NCI-H526 (cell line): ENCODE measurements around the gene CWC25.
"Not testable (repeated sequence)": the region's sequence is repeated elsewhere in the genome, so short reads cannot be mapped to it uniquely, and the experiment has no call there.

Experiments
- DNase-seq, 2 experiments: peaks; one replicate each; lab custom pipeline; 2025; lab: John Stamatoyannopoulos, UW

The CWC25 gene

GRCh38 chr17:38853292-38854219, 28.4 kb upstream of the CWC25 start, which contains the start of gene RPL23:
TSS of gene RPL23 (minus strand) at chr17:38853721. CDS start at chr17:38853710, 11 bp downstream.
- DNase-seq = peak; percentile 95 to 98

DNA sequence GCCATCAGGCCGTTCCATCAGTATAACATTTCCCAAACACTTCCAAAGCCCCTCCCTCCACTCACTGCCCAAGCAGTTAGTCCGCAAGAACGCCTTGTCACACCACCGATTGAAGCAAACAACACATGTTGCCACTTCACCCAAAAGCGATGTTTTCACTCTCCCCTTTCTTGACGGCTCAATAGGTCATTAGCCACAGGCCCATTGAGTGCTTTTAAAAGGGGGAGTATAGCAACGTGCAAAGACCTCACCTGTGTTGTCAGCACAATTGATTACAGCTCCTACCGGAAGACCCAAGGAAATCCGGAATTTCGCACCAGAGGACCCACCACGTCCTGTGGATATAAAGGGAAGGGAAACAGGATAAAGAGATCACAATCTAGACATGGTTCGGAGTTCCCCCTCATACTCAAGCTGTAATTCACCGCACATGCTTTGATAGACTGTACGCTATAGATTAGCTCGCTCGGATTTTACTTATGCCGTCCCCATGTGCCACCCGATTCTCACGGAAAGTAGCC, 27.7 kb upstream of the CWC25 start:
- DNase-seq = no peak

- no peak for DNase-seq
Measured at GRCh38 chr17:38851434-38851833, 26.3 kb upstream of the CWC25 start.

DNA sequence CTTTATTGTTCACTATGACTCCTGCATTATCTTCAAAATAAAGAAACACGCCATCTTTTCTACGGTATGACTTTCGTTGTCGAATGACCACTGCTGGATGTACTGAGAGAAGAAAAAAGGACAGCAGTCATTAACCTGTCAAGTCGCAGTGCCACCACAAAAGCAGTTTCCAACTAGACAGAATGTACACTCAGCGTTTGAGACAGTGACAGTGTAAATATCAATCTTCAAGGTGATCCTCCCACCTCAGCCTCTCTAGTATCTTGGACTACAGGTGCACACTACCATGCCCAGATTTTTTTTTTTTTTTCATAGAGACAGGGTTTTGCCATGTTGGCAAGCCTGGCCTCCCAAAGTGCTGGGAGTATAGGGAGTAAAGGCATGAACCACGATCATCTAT, 25.3 kb upstream of the CWC25 start:
- DNase-seq = no peak

DNA sequence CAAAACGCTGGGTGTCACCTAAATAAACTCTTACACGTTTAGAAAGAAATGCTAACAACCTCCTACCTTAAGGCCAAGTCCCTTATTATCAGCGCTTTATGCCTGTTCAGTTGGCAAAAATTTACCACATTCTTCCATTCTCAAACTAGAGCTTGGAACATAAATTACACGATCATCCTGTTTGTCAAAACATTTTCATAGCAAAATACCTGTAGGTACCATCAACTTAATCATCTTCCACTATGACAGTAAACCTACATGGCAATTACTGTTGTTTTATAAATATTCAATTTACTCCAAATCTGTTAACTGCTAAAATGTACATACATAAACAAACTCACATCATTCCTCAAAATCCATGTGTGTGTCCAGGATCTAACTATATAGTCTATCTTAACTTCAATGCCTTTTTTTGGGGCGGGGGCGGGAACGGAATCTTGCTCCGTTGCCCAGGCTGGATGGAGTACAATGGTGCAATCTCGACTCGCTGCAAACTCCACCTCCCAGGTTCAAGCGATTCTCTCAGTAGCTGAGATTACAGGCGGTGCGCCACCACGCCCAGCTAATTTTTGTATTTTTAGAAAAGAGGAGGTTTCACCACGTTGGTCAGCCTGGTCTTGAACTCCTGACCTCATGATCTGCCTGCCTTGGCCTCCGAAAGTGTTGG, 24.0 kb upstream of the CWC25 start:
- no peak for DNase-seq

- DNase-seq = no peak
Measured at GRCh38 chr17:38848557-38848891, 23.4 kb upstream of the CWC25 start.

DNA sequence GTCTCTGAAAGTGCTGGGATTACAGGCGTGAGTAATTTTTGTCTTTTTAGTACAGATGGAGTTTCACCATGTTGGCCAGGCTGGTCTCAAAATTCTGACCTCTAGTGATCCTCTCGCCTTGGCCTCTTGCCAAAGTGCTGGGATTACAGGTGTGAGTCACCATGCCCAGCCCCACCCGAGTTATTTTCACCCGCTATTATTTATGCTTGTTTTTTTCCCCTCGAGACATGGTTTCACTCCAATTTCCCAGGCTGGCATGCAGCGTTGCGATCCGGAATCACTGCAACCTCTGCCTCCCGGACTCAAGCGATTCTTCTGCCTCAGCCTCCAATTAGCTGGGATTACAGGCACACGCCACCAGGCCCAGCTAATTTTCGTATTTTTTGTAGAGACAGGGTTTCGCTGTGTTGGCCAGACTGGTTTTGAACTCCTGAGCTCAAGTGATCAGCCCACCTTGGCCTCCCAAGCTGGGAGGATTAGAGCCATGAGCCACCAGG, 19.2 kb upstream of the CWC25 start:
- no peak for DNase-seq

DNA sequence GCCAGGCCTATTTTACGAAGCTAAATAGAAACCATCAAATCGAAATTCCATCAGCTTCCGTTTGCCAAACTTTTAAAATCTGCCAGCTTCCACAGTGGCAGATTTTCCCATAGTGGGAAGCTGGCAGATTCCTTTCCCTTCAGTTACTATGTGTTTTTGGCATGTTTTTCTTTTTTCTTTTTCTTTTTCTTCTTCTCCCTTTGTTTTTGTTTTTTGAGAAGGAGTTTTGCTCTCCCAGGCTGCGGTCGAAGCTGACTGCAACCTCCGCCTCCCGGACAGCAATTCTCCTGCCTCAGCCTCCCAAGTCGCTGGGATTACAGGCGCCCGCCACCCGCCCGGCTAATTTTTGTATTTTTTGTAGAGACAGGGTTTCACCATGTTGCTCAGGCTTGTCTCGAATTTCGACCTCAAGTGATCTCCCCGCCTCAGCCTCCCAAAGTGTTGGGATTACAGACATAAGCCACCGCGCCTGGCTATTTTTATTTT, 684 bp upstream of the CWC25 start:
- DNase-seq = no peak

GRCh38 chr17:38815576-38816193, 9.4 kb downstream of the CWC25 start:
- DNase-seq = no peak

- no peak for DNase-seq
Measured at GRCh38 chr17:38809828-38810227, 15.3 kb downstream of the CWC25 start.

DNA sequence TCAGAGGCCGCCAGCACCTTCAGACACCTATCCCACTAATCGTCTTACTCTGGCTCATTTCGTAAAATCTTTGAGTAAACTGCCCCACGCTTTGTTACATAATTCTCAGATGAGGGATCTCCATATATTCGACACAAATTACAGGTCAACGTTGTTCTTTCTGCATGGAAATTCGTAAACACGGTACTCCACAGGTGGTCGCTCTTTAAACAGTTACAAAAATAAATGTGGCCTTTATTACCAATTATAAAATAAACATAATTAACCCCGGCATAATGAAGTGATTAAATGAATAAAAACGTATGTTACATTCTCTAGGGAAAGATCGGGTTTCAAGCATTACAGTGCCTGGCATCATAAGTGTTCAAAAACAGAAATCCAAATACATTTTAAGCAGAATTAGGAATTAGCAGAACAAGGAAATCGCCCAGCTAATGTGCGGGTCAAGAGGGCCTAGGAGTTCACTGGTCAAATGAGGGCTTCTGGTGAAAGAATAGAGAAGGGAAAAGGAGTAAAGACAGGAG, 24.8 kb downstream of the CWC25 start:
- no peak for DNase-seq

- peak; percentile 97 to 99 for DNase-seq
Measured at GRCh38 chr17:38799501-38800236, 25.5 kb downstream of the CWC25 start, which contains the start of gene PIP4K2B. TSS of gene PIP4K2B (minus strand) at chr17:38799556. CDS start at chr17:38799424, 132 bp downstream.

DNA sequence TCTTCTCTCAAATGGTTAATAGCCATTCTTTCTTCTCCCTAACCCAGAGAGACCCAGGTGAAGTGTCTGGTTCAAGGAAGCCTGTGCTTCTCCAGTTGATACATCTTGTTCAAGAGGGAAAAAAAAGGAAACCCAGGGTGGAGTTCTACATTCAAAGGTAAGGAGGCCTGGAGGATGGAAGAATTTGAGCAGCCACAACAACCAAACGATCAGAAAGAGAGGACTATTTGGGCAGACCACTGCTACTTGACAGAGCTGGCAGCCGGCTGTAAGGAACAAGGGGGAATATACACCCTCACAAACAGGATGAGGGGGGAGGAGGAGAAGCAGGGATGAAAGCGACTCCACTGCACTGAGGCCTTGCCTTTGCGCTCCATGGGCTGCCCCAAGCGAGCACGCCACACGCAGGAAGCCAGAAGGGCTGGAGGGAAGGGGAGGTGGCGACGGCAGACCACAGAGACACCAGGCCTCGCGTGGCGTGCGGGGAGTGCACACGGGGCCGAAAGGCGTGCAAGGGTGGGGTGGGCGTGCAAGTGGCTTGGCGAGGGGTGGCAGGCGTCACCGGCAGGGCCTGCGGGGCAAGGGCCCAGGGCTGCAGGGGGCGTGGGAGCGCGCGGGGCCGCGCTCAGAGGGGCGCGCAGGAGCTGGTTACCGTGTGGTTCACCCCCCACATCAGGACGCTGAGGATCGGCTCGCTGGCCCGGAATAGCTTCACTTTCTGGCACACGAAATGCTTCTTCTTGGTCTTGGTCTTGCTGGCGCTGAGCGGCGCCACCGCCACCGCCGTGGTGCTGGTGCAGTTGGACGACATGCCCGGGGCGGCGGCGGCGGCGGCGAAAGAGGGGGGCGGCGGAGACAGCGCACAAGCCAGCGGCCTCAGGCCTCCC, 26.3 kb downstream of the CWC25 start:
- peak; percentile 40 to 63 for DNase-seq

- DNase-seq = no peak
Measured at GRCh38 chr17:38797828-38798227, 27.3 kb downstream of the CWC25 start.

DNA sequence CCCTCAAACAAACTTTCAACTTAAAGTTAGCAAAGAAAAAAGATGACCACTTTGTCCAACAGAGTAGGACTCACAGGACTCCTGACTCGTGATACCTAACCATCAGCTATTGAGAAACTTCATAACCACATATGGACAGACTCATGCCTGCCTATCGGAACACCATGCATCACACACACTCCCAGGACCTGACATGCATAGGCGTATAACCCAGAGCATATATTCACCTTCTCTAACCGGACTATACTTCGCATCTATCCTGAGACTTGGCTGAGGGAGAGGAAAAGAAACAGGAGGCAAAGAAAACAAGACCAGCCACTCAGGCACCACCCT, 28.0 kb downstream of the CWC25 start:
- DNase-seq = no peak

- no peak for DNase-seq
Measured at GRCh38 chr17:38796451-38797157, 28.5 kb downstream of the CWC25 start.

DNA sequence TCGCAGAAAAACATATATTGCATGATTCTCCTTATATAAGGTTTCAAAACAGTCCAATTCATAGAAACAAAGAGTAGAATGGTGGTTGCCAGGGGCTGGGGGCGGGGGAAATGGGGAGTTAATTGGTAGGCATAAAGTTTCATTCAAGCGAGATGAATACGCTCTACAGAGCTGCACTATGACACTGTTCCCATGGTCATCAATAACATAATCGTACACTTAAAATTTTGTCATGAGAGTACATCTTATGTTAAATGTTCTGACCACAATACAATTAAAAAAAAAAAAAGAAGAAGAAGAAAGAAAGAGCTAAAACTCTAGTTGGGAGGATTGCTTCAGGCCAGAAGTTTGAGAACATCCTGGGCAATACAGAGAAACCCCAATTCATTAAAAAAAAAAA, 30.9 kb downstream of the CWC25 start:
- no peak for DNase-seq

DNA sequence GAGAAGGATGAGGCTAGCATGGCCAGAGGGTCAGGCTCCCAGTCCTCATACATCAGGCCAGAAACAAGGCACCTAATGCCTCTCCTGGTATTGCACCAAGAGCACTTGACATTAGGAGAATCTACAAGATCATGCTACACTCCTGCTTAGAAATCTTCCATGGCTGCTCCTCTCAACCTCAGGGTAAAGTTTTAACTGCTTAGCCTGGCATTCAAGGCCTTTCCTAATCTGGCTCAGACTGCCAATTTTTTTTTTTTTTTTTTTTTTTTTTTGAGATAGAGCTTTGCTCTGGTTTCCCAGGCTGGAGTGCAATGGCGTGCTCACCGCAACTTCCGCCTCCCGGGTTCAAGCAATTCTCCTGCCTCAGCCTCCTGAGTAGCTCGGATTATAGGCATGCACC, 34.0 kb downstream of the CWC25 start:
- DNase-seq = no peak

DNA sequence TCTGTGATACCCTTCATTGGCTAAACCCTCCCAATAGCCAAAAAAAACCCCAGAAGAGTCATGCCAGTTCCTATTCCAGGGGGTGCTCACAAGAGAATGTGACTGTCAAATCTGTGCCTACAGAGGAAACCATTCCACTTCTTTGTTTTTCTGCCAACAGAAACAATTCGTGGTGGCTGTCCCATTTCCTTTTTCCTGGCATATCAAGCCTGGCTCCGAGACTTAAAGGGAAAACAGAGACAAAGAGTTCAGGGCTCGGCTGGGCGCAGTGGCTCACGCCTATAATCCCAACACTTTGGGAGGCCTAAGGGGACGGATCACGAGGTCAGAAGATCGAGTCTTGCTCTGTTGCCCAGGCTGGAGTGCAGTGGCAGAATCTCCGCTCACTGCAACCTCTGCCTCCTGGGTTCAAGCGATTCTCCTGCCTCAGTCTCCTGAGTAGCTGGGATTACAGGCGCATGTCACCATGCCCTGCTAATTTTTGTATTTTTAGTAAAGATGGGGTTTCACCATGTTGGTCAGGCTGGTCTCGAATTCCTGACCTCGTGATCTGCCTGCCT, 34.9 kb downstream of the CWC25 start:
- DNase-seq = not testable (repeated sequence)
